RWPE2 (cell line): Measurements from ENCODE around the gene RPS3A.

Experiments
- ATAC-seq: fragments of 200-7000 bp; cut with Tn5 transposase; 3 replicates; pipeline ENCODE4 v1.9.1; 2021; ENCODE audit warnings: low read depth
- DNase-seq: peaks from one replicate; pipeline ENCODE4 v3.0.0-alpha.2; 2020; ENCODE audit warnings: low spot score
- H3K27ac ChIP-seq: fragments of 450-650 bp; 2 replicates; pipeline ENCODE4 v1.5.1; 2017; ENCODE audit warnings: mild to moderate bottlenecking; ENCODE audit not compliant: poor library complexity, severe bottlenecking
- H3K27me3 ChIP-seq: fragments of 250-450 bp; sonication (Bioruptor Pico); 2 replicates; pipeline ENCODE4 v1.5.1; 2021; ENCODE audit warnings: mild to moderate bottlenecking, moderate library complexity; ENCODE audit not compliant: insufficient read depth, poor library complexity, severe bottlenecking
- H3K36me3 ChIP-seq: fragments of 250-450 bp; sonication (Bioruptor Pico); 2 replicates; pipeline ENCODE4 v1.5.1; 2020; ENCODE audit warnings: low read depth, mild to moderate bottlenecking, moderate library complexity
- H3K4me1 ChIP-seq: fragments of 250-450 bp; sonication (Bioruptor Pico); 2 replicates; pipeline ENCODE4 v1.5.1; 2021; ENCODE audit warnings: mild to moderate bottlenecking, moderate library complexity; ENCODE audit not compliant: insufficient read depth, poor library complexity, severe bottlenecking
- H3K4me3 ChIP-seq: fragments of 250-450 bp; sonication (Bioruptor Pico); 2 replicates; pipeline ENCODE4 v1.5.1; 2021; ENCODE audit warnings: mild to moderate bottlenecking, moderate library complexity; ENCODE audit not compliant: severe bottlenecking
- H3K9me3 ChIP-seq: fragments of 250-450 bp; sonication (Bioruptor Pico); 2 replicates; pipeline ENCODE4 v1.5.1; 2021; ENCODE audit warnings: mild to moderate bottlenecking, moderate library complexity; ENCODE audit not compliant: severe bottlenecking
- CTCF ChIP-seq: fragments of 450-650 bp; IDR thresholded peaks from one replicate; pipeline ENCODE4 v1.5.1; 2017; ENCODE audit warnings: mild to moderate bottlenecking, moderate library complexity; ENCODE audit not compliant: poor library complexity, severe bottlenecking

The RPS3A gene

GRCh38 chr4:151150821-151151580, 51.6 kb downstream of the RPS3A start:
- H3K27me3 ChIP-seq: no peaks in the 10 kb centered on the region
- H3K4me1 ChIP-seq: no peaks in the 10 kb centered on the region
- no peaks in the 10 kb centered on the region for H3K9me3 ChIP-seq
- no peak for DNase-seq
- no peak overlapping the region for H3K4me3 ChIP-seq
- H3K27ac ChIP-seq: no peak overlapping the region
- no peak for ATAC-seq
- peaks cover 23% of the 10 kb centered on the region for H3K36me3 ChIP-seq
- TF ChIP-seq CTCF: no peak

GRCh38 chr4:151152028-151152427, 52.6 kb downstream of the RPS3A start:
- Histone ChIP-seq H3K4me1 (no peaks in the 10 kb centered on the region), H3K27me3 (no peaks in the 10 kb centered on the region)

GRCh38 chr4:151153585-151153984, 54.2 kb downstream of the RPS3A start:
- no peaks in the 10 kb centered on the region for H3K9me3 ChIP-seq
- no peak for TF ChIP-seq CTCF
- ATAC-seq: no peak
- H3K27me3 ChIP-seq: no peaks in the 10 kb centered on the region
- no peak overlapping the region for H3K4me3 ChIP-seq
- no peak overlapping the region for H3K27ac ChIP-seq
- no peaks in the 10 kb centered on the region for H3K4me1 ChIP-seq
- no peak for DNase-seq
- H3K36me3 ChIP-seq: peaks cover 19% of the 10 kb centered on the region

More at GRCh38 chr4:151152028-151152427, 52.6 kb downstream of the RPS3A start:
- DNase-seq (no peak), ATAC-seq (no peak)
- Histone ChIP-seq H3K4me3 (no peak overlapping the region), H3K27ac (no peak overlapping the region), H3K36me3 (peaks cover 18% of the 10 kb centered on the region), H3K9me3 (no peaks in the 10 kb centered on the region)
- TF ChIP-seq CTCF: no peak
